ENCODE results near the gene ACSS1.

The ACSS1 gene

GRCh38 chr20:25058847-25059810 is 1.2 kb upstream of the ACSS1 start:
- DNase-seq, result no peak

DNA sequence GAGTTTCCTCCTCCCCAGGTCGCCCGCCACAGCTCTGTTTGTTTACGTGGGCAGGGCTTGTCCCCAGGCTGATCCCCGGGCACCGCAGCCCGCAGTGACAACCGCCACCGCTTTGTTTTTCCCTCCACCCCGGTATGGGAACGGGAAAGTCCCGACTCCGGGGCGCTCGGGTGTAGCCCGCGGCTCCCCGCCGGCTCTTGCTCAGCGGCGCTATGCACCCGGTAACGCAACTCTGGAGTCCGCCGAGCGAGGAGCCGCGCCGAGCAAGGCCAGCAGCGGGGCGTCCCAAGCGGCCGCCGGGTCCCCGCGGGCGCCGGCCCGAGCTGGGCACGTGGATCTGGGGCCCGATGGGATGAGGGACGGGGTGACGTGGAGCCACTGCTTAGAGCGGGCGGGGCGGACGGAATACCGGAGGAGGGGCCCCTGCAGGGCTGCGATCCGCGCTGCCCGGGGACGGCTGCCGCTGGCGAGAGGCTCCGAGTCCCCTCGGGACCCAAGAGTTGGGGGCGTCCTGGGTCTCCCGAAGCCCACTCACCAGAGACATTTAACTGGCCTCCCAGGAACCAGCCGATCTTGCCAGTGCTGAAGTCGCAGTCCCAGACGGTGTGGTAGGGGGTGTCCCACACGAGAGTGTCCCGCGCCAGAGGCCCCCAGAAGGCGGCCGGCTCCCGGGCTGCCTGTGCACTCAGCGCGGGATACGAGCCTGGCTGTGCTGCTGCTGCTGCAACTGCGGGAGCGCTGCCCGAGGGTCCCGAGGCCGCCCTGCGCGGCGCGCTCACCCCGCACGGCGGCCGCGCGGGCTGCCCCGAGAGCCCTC is 497 bp downstream of the ACSS1 start:
- peak; percentile 30 for DNase-seq

DNA sequence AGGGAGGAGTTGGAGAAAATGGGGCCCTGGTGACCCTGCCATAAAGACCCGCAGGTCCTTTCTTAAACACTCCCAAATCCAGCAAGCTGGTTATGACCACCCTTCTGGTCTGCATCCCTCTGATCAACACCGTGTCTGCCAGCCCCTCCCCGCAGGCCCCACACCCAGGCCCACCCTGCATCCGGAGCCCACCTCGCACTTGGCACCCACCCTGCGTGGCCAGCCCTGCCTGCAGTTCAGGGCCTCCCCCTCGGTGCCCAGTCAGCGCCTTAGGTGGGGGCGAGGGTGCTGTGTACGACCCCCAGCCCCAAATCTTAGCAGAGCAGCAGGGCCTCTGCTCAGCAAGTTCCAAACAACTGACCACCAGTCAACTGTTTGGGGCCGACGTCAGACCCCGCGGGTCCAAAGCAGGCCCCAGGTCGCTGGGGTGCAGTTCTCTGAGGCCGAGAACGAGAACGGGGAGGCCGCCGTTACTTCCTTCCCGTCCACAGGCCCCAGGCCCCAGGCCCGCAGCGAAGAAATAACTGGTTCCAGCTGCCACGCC is 1.2 kb downstream of the ACSS1 start:
- no peak for DNase-seq

DNA sequence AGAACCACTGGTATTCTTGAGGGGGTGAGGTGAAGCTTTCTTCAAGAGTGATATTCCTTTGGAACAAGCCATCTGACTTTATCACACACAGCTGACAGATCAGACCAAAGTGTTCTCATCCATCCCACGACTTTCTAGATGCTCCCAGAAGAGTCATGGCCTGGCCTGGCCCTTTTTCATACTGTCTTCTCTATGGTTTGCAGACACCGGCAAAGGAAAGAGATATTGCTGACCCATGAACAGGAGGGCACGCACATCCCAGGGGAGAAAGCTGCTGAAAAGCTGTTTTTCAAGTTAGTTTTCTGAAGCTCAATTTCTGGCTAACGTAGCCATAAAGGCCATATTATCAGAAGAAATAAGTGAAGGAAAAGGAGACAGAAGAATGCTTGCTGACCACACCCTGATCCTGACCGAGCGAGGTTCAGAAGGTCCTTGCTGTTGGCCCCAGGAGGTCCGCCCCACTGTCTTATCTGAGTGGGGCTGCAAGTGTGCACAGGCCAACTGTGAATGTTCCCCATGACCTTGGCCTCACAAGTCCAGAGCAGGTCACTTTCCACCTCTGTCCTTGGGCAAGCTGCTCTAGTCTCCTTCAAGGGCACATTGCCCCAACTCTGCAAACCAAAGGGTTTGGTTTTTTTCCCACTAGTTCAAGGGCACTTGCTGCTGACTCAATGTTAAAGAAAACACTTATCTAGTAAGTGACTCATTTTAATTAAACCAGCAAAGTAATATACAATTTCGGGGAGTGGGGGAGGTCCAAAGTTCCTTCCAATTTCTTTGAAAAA is 2.0 kb downstream of the ACSS1 start:
- peak; percentile 17 for DNase-seq

GRCh38 chr20:25054995-25055629 is 2.8 kb downstream of the ACSS1 start:
- no peak for DNase-seq

GRCh38 chr20:25054096-25054820 is 3.7 kb downstream of the ACSS1 start:
- no peak for DNase-seq

GRCh38 chr20:25053255-25054031 is 4.5 kb downstream of the ACSS1 start:
- DNase-seq, result no peak

GRCh38 chr20:25052255-25053194 is 5.4 kb downstream of the ACSS1 start:
- DNase-seq, result no peak

DNA sequence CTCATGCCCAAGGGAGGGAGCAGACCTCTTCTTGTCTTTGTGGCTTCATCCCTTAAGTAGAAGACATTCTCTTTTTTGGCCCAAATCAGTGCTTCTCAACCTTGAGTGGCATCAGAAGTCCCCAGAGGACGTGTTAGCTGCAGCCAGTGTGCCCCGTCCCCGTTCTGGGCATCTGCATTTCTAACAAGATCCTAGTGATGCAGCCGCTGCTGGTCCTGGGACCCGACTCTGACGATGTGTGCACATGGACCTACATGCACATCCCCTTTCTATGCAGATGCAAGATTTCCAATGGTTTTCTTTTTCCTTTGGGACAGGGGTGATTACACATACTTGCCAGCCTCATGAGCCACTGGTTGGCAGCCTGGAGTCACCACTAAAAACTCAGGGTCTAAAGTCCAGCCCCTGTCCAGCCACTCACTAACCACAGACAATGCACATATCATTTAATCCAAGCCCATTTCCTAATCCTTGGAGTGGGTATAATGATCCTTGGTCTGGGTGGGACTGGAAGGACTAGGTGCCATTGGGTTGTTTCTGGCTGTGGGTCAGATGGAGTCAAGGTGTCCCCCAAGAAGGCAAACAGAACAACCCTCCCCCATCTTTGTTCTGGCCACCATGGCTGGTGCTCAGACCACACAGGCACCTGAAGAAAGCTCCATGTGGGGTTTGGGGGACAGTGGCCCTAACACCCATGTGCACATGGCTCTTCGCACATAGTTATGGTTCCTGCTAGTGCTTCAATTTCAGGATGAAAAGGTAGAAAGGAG is 6.4 kb downstream of the ACSS1 start:
- no peak for DNase-seq

DNA sequence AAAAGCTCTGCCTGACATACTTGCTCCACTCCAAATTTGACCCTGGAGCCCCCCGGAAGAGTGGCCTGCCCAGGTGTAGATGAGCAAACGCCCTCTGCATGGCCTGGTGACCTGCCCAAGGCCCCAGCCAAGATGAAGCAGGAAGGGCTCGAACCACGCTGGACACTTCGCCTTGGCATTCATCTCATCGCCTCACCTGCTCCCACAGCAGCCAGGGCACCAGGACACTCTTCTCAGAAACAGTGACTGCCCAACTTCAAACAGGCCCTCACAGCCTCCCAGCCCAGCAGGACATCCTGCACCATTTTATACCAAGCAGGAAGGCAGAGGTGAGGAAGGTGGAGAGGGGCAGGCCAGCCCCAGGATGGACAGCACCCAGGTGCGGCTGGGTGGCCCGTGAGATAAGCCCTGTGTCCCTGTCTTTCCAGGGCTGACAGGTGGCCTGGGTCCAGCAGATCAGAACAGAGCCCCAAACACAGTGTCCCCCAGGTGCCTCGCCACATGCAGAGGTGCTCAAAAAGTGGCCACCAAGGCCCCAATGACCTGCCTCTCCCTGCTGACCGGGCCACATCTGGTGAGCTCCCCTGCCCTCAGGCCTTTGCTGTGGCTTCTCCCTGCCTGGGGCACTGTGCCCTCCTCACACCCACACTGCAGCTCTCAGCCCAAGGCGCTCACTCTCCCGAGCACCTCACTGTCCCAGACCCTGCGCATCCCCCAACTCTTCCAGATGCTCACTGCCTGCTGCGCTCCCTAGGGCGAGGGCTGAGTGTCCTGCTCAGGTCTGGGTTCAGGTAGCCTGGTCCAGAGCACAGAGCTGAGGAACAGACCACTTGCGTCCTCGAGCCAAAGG is 7.2 kb downstream of the ACSS1 start:
- DNase-seq, result no peak

GRCh38 chr20:25050082-25050481 is 7.9 kb downstream of the ACSS1 start:
- no peak for DNase-seq

DNA sequence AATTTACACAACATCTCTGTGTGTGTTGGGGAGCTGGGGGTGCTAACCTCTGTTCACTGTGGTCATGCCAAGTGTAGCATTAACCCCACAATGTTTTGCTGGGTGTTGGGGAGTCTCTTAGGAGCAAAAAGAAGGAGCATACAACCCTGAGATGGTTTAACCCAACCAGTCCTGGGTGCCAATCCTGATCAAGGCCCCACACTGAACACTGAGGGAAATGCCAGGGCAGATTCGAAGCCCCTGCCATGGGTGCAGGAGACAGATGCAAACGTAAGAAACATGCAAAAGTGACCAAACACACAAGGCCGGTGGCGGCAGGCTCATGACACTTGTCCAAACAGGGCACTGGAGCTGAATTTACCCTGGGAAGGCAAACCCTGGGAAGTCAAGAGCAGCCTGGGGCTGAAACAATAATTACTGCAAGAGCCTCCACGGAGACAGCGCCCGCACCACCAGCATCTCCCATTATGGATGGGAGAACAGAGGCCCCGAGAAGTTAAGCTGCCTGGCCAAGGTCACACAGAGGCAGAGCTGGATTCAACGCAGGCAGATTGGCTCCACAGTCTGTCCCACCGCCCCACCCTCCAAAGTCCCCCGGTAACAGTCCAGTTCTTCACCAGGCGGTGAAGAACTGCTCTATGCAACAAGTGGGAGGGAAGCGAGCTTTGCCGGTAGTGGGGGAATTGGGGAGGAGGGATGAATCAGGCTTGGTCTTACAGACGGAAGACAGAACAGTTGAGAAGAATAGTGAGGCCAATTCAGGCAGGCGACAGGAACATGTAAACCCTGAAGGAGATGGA is 8.5 kb downstream of the ACSS1 start:
- no peak for DNase-seq

- DNase-seq, result no peak
These were observed 9.4 kb downstream of the ACSS1 start for GRCh38 chr20:25048519-25048952.

- no peak for DNase-seq
These were observed 10.2 kb downstream of the ACSS1 start for GRCh38 chr20:25047766-25048165.

GRCh38 chr20:25046736-25047666 is 10.9 kb downstream of the ACSS1 start:
- no peak for DNase-seq

Measured in DMS79 treated with DMSO at 0.1 percent for 48 hours (cell line).